GM21390 (cell line): ENCODE data around the gene FAM219A.

ENCODE experiments used
- ATAC-seq: cut with Tn5 transposase; IDR thresholded peaks from one replicate; pipeline ENCODE4 v1.9.1; 2021; ENCODE audit not compliant: unreplicated experiment

The FAM219A gene

GRCh38 chr9:34405719-34406118, 52.7 kb downstream of the FAM219A start:
- no peak for ATAC-seq

- ATAC-seq: no peak
These were observed 54.6 kb downstream of the FAM219A start for GRCh38 chr9:34403554-34404380.

- no peak for ATAC-seq
These were observed 57.4 kb downstream of the FAM219A start for GRCh38 chr9:34400686-34401602.

- no peak for ATAC-seq
These were observed 58.1 kb downstream of the FAM219A start for GRCh38 chr9:34400275-34400674.

GRCh38 chr9:34399729-34400128, 58.6 kb downstream of the FAM219A start:
- no peak for ATAC-seq

GRCh38 chr9:34398875-34399274, 59.5 kb downstream of the FAM219A start:
- no peak for ATAC-seq

GRCh38 chr9:34396276-34397214, 61.8 kb downstream of the FAM219A start:
- ATAC-seq: no peak

GRCh38 chr9:34392511-34392910, 65.9 kb downstream of the FAM219A start:
- no peak for ATAC-seq

GRCh38 chr9:34387239-34387638, 71.1 kb downstream of the FAM219A start:
- no peak for ATAC-seq

GRCh38 chr9:34386656-34387055, 71.7 kb downstream of the FAM219A start:
- ATAC-seq: no peak

- ATAC-seq: no peak
These were observed 72.7 kb downstream of the FAM219A start for GRCh38 chr9:34385561-34386230.

GRCh38 chr9:34384368-34385165, 73.8 kb downstream of the FAM219A start:
- no peak for ATAC-seq

- no peak for ATAC-seq
These were observed 74.5 kb downstream of the FAM219A start for GRCh38 chr9:34383904-34384303.

- ATAC-seq: no peak
These were observed 75.5 kb downstream of the FAM219A start for GRCh38 chr9:34382879-34383278.

GRCh38 chr9:34382054-34382453, 76.3 kb downstream of the FAM219A start:
- no peak for ATAC-seq

- ATAC-seq: no peak
These were observed 77.0 kb downstream of the FAM219A start for GRCh38 chr9:34381323-34381722.

- ATAC-seq: peak; percentile 39
These were observed 77.7 kb downstream of the FAM219A start for GRCh38 chr9:34380511-34381315.

- no peak for ATAC-seq
These were observed 78.3 kb downstream of the FAM219A start for GRCh38 chr9:34380034-34380510.
